Stimulated activated memory B cell treated with anti-CD40 and anti-IgM and Interleukin-4, amounts not matched to agents 10 μg/mL and 1 μg/mL and 100 μg/mL, for 72 hours (primary cell): ENCODE measurements around the gene KIAA1958.
"Not testable (repeated sequence)": the region's sequence is repeated elsewhere in the genome, so short reads cannot be mapped to it uniquely, and the experiment has no call there.

Source experiments
- ATAC-seq: fragments of 150-1000 bp; cut with Tn5 transposase; 2 replicates; pipeline ENCODE4 v1.10.0; 2021
- H3K27ac Mint-ChIP-seq: one replicate; pipeline ENCODE4 v1.8.0; 2022; ENCODE audit warnings: mild to moderate bottlenecking, mixed read lengths
- H3K27me3 Mint-ChIP-seq: one replicate; pipeline ENCODE4 v1.8.0; 2022; ENCODE audit warnings: mixed read lengths
- H3K36me3 Mint-ChIP-seq: one replicate; pipeline ENCODE4 v1.8.0; 2022; ENCODE audit warnings: mixed read lengths
- H3K4me1 Mint-ChIP-seq: one replicate; pipeline ENCODE4 v1.8.0; 2022; ENCODE audit warnings: mixed read lengths
- H3K4me3 Mint-ChIP-seq: one replicate; pipeline ENCODE4 v1.8.0; 2022; ENCODE audit warnings: mild to moderate bottlenecking, moderate library complexity, mixed read lengths
- H3K9me3 Mint-ChIP-seq: one replicate; pipeline ENCODE4 v1.8.0; 2022; ENCODE audit warnings: mixed read lengths

Gene KIAA1958

DNA sequence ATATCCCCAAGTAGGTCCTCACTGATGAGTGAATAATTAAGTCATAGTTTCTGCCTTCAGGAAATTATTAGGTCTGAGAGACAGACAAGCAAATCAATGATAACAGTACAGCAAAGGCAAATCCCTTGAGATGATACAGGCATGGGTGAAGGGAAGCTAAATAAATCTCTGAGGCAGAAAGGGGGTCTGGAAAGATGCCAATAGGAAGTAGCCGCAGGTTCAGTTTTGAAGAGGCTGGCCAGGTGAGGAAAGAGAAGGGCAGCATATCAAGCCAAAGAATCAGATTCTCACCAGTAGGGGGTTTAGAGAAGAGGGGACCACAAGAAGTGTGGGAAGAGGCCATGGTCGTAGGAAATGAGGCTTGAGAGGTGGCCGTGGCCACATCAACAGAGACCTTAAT, 85.8 kb downstream of the KIAA1958 start:
- Mint-ChIP-seq H3K27ac (no peak overlapping the region), H3K4me1 (peaks cover 8% of the 10 kb centered on the region), H3K4me3 (no peak overlapping the region), H3K9me3 (no peaks in the 10 kb centered on the region), H3K27me3 (no peaks in the 10 kb centered on the region), H3K36me3 (peaks cover 17% of the 10 kb centered on the region)
- ATAC-seq = no peak

DNA sequence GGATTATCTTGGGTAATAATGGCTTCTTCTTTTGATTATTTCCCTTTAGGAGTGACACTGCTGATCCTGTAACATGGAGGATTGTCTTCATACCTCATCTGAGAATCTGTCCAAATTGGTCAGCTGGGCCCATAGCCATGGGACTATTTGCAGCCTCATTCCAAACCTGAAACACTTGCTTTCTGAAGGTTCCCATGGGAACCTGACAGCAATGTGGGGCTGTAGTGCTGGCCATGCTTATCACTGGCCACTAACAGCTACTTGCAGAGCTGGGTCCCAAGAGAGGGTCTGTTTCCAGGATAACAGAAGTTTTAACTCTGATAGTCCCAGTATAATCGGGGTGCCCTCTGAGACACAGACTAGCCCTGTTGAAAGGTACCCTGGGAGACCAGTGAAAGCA, 87.4 kb downstream of the KIAA1958 start:
- Mint-ChIP-seq H3K4me3 (no peak overlapping the region), H3K4me1 (peaks cover 8% of the 10 kb centered on the region), H3K36me3 (peaks cover 17% of the 10 kb centered on the region), H3K27me3 (no peaks in the 10 kb centered on the region), H3K27ac (no peak overlapping the region), H3K9me3 (no peaks in the 10 kb centered on the region)
- ATAC-seq = no peak

DNA sequence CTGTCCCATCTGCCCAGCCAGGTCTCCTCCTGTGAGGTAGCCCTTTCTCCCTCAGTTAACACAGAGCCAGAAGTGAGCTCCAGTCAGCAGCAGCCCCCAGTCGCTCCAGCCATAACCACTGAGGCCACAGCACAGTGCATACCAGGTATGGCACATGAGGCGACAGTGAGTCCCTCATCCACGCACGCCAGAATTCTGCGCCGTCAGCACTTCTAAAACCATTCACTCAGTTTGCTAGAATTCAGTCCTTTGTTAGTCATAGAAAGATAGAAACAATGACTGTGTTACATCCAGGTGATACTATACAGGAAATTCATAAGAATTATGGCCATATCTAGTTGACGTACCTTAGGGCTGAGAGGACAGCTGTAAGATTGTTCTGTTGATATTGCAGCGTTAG, 88.5 kb downstream of the KIAA1958 start:
- Mint-ChIP-seq H3K4me1 (peaks cover 8% of the 10 kb centered on the region), H3K36me3 (peaks cover 17% of the 10 kb centered on the region), H3K4me3 (no peak overlapping the region), H3K27me3 (no peaks in the 10 kb centered on the region), H3K27ac (no peak overlapping the region), H3K9me3 (no peaks in the 10 kb centered on the region)
- no peak for ATAC-seq

DNA sequence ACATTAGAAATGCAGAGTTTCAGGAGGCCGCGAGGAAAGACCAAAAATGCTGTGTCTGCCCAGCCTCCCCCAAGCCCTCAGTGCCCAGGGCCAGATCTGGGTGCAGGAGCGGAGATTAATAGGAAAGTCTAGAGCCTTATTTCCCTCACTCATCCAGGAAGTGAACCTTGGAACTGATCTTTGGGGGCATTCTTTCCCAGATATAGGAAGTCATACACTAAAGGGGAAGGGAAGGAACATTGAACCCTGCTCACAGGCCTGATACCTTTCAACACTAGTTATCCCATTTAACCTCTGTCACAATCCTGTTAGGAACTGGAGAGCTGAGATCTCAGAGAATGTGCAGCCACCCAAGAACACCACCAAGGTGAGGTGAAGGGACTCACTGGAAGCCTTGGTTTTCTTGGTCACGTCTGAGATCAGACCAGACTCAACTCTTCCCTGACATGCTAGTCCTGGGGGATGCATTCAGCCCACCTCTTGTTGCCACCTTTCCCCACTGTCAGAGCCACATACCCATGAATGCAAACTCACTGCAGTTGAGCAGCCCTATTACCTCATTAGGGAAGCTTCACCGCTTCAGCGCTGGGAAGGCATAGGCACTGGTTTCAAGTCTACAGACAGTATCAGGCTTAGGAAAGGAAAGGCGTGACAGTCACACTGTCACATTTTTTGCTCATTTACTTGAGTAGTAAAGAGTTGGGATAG, 95.0 kb downstream of the KIAA1958 start:
- no peak overlapping the region for H3K27ac Mint-ChIP-seq
- no peak for ATAC-seq
- no peaks in the 10 kb centered on the region for H3K4me1 Mint-ChIP-seq
- no peaks in the 10 kb centered on the region for H3K27me3 Mint-ChIP-seq
- peaks cover 2% of the 10 kb centered on the region for H3K36me3 Mint-ChIP-seq
- no peaks in the 10 kb centered on the region for H3K9me3 Mint-ChIP-seq
- no peak overlapping the region for H3K4me3 Mint-ChIP-seq

DNA sequence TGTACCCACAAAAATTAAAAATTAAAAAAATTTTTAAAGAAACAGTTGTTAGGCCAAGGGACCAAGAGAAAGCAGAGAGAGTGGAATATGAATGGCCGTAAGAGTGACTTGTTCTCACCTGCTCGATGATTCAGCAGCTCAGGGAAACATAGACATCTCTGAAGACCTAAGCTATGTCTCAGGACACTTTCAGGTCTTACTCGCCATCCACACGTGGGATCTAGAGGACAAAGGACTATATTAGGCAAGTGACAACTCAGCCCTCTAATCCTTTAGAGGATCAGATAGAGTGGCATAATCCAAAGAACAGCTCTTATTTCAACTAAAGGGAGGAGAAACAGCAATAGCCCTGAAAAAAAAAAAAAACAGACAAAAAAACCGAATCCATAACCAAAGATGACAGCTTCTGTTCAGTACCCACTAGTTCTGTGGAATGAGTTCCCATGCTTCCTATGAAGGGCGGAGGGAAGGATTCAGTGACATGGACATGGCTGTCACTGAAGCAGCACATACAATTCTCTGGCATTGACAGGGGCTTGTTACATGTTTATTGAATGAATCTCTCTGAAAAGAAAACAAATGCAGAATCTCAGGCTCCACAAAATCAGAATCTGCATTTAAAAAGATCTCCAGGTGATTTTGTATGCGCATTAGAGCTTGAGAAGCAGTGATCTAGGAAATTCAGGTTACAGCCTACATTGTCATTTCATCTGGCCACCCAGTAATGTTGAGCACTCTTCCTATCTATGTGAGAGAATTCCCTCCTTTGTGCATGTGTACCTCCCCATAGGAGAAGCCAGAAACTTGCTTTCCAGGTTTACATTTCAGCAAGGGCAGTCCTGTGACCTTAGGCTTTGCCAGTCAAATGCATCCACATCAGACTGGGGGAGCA, 96.0 kb downstream of the KIAA1958 start:
- ATAC-seq = no peak
- Mint-ChIP-seq H3K27me3 (no peaks in the 10 kb centered on the region), H3K4me1 (no peaks in the 10 kb centered on the region), H3K36me3 (no peaks in the 10 kb centered on the region), H3K9me3 (no peaks in the 10 kb centered on the region), H3K27ac (no peak overlapping the region), H3K4me3 (no peak overlapping the region)

DNA sequence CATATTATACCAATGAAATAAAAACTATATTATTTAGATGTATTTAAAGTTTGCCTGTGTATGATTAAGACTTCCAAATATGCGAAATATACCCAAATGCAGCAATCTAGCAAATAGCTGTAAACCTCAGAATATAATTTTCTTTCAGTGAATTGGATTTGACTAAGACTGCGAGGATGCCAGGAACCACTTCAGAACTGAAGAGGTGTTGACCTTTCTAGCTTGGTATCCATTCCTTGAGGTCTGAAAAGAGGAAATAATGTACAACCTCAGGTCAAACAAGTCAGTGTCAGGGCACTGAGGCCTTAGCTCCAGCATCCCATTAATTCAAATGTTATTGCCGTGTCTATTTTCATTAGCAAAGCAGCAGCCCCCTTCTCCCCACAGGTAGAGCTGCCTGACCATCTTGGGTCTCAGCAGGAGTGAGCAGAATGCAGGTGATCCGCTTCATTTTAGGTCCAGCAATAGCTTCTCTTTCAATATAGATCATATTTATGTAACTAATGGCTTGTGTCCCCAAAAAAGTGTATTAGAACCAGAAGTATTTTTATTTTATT, 100.0 kb downstream of the KIAA1958 start:
- no peaks in the 10 kb centered on the region for H3K9me3 Mint-ChIP-seq
- no peaks in the 10 kb centered on the region for H3K27me3 Mint-ChIP-seq
- H3K4me1 Mint-ChIP-seq = no peaks in the 10 kb centered on the region
- H3K36me3 Mint-ChIP-seq = no peaks in the 10 kb centered on the region
- no peak for ATAC-seq
- no peak overlapping the region for H3K4me3 Mint-ChIP-seq
- no peak overlapping the region for H3K27ac Mint-ChIP-seq

DNA sequence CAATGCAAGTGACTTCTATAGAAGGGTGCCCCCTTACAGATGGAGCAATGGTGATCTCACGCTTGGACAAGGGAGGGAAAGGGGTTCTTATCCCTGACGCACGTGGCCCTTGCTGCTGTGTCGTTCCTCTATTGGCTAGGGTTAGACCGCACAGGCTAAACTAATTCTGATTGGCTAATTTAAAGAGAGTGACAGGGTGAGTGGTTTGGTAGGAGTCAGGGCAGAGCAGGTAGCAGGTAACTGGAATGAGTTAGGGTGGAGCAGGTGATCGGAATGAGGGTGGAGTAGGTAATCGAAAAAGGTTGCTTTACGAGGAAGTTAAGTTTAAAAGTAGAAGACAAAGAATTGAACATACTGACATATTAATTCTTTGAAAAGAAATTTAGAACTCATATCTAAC, 105.2 kb downstream of the KIAA1958 start:
- not testable (repeated sequence) for H3K4me1 Mint-ChIP-seq, H3K36me3 Mint-ChIP-seq, H3K27me3 Mint-ChIP-seq, ATAC-seq, H3K27ac Mint-ChIP-seq, H3K4me3 Mint-ChIP-seq, H3K9me3 Mint-ChIP-seq

DNA sequence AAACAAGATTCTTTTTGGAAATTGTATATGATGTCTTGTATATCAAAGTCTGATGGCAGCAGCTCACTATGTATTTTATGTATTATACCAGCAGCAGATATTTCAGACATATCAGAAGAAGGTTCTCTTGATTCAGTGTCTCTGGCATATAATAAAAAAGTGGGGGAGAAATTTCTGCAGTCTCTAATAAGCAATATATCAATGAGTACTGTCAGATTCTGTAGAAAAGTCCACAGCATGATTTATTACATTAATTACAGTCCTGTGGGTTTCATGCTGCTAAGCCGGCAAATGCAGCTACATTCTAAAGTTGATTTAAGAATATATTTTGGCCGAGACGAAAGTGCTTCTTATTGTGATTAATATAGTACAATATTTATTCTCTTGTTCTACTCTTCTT, 113.1 kb downstream of the KIAA1958 start:
- peaks cover 6% of the 10 kb centered on the region for H3K36me3 Mint-ChIP-seq
- no peak for ATAC-seq
- H3K9me3 Mint-ChIP-seq = no peaks in the 10 kb centered on the region
- no peaks in the 10 kb centered on the region for H3K4me1 Mint-ChIP-seq
- no peaks in the 10 kb centered on the region for H3K27me3 Mint-ChIP-seq
- no peak overlapping the region for H3K4me3 Mint-ChIP-seq
- H3K27ac Mint-ChIP-seq = no peak overlapping the region

DNA sequence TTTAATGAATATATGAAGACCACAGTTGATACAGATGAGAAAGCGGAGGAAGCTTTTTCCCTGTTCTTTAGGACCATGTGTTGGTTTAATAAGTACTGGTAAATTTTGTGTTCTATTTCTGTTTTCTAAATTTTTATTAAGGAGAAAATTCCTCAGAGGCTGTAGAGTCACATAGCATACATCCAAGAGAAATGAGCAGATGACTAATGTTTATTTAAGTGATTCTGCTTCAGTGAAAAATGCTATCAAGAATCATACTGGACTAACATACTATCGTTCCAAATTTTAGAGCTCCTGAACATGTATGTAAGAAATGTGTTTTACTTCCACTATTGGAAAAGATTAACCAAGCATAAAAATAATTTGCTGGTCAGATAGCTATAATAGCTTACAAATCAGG, 115.0 kb downstream of the KIAA1958 start:
- H3K9me3 Mint-ChIP-seq = no peaks in the 10 kb centered on the region
- no peak overlapping the region for H3K27ac Mint-ChIP-seq
- H3K4me3 Mint-ChIP-seq = no peak overlapping the region
- H3K4me1 Mint-ChIP-seq = no peaks in the 10 kb centered on the region
- H3K36me3 Mint-ChIP-seq = peaks cover 6% of the 10 kb centered on the region
- no peak for ATAC-seq
- H3K27me3 Mint-ChIP-seq = no peaks in the 10 kb centered on the region

DNA sequence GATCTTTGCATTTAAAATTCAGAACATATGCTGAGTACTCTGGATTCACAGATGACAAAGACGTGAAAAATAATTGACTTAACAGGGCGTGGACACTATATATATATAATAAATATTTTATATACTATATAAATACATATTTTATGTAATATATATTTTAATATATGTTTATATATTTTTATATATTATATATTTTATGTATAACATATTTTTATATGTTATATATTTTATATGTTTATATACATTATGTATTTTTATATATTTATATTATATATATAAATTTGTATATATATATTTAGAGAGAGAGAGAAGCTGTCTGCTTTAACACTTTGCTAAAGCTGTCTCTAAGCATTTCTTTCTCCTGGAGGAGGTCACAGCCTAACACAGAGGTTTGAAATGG, 118.2 kb downstream of the KIAA1958 start:
- Mint-ChIP-seq H3K9me3 (no peaks in the 10 kb centered on the region), H3K36me3 (no peaks in the 10 kb centered on the region), H3K27me3 (no peaks in the 10 kb centered on the region), H3K27ac (peak overlapping the region; percentile 31), H3K4me1 (peaks cover 5% of the 10 kb centered on the region), H3K4me3 (no peak overlapping the region)
- ATAC-seq = no peak

DNA sequence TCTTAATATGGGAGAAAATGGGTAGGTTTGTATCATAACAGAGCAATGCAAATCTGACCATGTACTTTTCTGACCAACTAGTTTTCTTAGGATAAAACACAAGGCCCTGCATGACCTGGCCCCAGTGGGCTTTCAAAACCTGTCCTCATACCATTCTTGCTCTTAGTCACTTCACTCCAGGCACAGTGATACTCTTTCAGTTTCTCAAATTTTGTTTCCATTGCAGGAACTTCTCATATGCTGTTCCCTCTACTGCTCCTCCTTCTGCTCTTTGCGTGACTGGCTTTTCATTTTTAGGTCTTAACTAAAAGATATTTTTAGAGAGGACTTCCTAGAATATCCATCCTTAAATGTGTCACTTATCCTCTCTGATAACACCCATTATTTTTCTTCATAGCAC, 118.9 kb downstream of the KIAA1958 start:
- Mint-ChIP-seq H3K27me3 (no peaks in the 10 kb centered on the region), H3K9me3 (no peaks in the 10 kb centered on the region), H3K27ac (peak overlapping the region; percentile 31), H3K4me1 (peaks cover 5% of the 10 kb centered on the region), H3K4me3 (no peak overlapping the region), H3K36me3 (no peaks in the 10 kb centered on the region)
- ATAC-seq = peak; percentile 85

DNA sequence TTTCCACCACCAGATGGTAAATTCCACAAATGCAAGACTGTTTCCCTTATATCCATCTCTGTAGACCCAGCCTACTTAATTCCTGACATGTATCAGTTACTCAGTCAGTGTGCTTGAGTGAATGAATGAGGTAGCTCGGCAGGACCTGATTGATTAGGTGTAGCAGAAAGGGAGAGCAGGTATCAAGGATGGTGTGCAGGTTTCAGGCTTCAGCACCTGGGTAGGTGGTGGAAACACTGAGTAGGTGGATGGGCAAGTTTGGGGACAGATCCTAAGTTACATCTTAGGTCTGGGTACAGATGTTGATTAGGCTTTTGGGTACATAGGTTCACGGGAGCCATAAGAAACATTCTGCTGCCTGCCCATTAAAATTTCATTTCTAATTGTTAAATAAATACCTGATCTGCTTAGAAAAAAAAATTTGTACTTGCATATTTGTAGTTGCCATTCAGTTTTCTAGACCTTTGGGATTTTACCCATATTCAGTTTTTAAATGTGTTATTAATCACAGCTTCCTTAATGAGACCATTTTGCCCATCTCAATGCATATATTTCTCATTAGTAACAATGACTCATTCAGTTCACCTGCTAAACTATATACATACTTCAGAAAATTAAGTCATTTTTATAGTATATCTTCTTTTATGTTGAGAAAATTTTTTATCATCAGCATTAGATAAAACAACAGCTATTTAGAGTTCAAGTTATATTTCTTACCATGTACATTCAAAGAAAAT, 119.5 kb downstream of the KIAA1958 start:
- no peak overlapping the region for H3K4me3 Mint-ChIP-seq
- peaks cover 5% of the 10 kb centered on the region for H3K4me1 Mint-ChIP-seq
- H3K27ac Mint-ChIP-seq = peak overlapping the region; percentile 31
- peak; percentile 41 for ATAC-seq
- H3K9me3 Mint-ChIP-seq = no peaks in the 10 kb centered on the region
- no peaks in the 10 kb centered on the region for H3K36me3 Mint-ChIP-seq
- no peaks in the 10 kb centered on the region for H3K27me3 Mint-ChIP-seq

DNA sequence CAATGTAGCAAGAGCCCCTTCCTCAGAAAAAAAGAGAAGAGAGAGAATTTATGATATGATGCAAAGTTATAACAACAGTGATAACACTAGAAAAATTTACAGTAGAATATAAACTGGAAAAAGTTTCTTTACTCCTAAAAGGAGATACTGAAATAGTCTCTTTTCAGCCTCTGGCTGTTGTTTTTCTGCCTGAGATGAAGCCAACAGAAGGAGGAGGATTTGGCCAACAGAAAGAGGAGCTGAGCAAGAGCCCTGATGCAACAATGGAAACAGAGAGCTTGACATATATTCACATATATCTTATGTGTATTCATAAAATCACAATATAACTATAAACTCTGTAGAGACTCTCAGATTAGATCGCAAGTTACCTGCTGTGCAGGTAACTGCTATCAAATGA, 122.2 kb downstream of the KIAA1958 start:
- H3K9me3 Mint-ChIP-seq = no peaks in the 10 kb centered on the region
- no peak for ATAC-seq

DNA sequence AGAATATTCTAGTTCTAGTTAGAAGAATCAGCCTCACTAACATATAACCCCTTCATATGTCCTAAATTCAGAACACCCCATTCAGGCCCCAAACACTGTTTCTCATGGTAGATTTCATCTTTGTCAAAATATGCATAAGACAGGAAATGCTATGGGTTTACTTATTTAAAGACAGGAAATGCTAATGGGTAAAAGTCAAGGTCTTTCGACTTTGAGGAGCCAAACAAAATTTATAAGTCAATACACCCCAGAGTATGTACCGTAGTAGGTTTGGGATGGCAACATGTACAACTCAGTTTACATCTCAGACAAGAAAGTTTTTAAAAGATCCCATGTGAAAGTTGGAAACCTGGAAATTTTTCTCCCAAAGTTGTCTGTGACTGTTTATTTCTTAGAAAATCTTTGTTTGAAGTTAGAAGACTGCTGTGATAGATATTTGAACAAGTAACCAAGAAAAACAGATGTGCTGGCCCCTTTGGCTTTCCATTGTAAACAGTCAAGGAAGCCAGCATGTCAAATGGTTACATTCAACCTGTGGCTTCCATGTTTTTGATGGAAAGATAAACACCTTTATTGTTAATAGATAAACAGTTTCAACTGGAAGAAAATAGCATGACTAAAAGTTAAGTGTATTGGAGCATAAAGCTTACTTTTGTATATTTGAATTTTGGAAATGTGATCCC, 129.1 kb downstream of the KIAA1958 start:
- no peak overlapping the region for H3K27ac Mint-ChIP-seq
- H3K9me3 Mint-ChIP-seq = no peaks in the 10 kb centered on the region
- no peaks in the 10 kb centered on the region for H3K4me1 Mint-ChIP-seq
- ATAC-seq = no peak
- peaks cover 12% of the 10 kb centered on the region for H3K36me3 Mint-ChIP-seq
- no peaks in the 10 kb centered on the region for H3K27me3 Mint-ChIP-seq
- no peak overlapping the region for H3K4me3 Mint-ChIP-seq

More for the DNA sequence above, 122.2 kb downstream of the KIAA1958 start:
- peaks cover 5% of the 10 kb centered on the region for H3K4me1 Mint-ChIP-seq
- H3K4me3 Mint-ChIP-seq = no peak overlapping the region
- H3K27me3 Mint-ChIP-seq = no peaks in the 10 kb centered on the region
- H3K36me3 Mint-ChIP-seq = no peaks in the 10 kb centered on the region
- H3K27ac Mint-ChIP-seq = no peak overlapping the region

DNA sequence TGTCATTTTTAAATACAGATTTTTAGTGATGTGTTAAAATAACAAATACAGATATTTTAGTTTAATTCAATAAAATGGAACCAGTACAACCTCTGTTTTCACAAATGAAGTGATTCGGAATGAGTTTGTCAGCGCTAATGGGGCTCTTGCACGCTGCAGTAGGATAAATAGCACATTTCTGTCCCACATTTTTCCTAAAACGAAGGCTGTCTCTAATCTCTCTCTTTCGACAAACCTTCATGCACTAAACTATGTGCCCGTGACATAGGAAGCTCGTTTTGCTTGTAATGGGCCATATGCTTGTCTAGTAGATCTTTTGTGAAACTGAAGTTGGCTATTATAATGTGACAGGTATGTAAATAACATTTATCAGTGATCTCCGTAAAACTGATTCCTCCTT, 130.7 kb downstream of the KIAA1958 start:
- Mint-ChIP-seq H3K27ac (no peak overlapping the region), H3K4me1 (peaks cover 6% of the 10 kb centered on the region), H3K27me3 (no peaks in the 10 kb centered on the region), H3K36me3 (peaks cover 12% of the 10 kb centered on the region), H3K4me3 (no peak overlapping the region), H3K9me3 (no peaks in the 10 kb centered on the region)
- no peak for ATAC-seq
